ENCODE measurements around the gene ASB1.
A peak's percentile ranks its signal among the peaks of the same experiment; 100 is the strongest.

The ASB1 gene

DNA sequence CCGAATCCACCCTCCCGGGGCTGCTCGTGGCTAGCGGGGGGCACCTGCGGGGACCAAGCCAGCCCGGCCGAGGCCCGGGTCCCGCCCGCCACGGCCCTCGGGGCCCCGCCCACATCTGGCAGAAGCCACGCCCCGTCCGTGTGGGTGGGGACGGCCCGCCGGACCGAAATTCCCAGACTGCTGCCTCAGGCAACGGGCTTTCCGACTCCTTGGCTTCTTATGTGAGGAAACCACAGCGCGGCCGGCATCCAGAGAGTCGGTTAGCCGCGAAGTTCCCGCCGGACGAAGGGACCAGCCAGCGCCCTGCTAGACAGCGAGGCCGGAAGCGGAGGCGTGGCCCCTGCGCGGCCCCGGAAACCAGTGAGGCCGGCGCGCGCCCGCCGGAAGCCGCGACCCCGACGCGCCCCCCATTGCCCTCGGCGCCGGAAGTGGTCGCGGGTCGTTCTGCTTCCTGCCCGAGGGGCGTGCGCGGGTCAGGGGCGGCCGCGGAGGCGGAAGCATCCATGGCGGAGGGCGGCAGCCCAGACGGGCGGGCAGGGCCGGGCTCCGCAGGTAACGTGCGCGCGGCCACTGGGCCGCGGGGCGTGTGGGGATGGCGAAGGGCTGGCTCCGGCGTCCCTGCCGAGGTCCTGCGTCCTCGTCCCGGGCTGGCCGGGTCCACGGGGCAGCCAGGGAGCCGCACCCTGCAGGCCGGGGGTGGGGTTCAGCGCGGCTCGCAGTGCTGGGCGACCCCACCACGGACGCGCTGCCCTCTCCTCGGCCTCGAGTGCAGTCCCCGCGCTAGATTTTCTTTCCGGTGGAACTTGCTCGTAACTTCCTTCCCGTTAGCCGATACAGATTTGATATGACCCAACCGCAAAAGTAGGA is at the start of gene ASB1:
ASB1 (plus strand) TSS at position 360 of the 867 bp plus-strand sequence; CDS start at position 504, 144 bp downstream.
- DNase-seq: peak; percentile 72

DNA sequence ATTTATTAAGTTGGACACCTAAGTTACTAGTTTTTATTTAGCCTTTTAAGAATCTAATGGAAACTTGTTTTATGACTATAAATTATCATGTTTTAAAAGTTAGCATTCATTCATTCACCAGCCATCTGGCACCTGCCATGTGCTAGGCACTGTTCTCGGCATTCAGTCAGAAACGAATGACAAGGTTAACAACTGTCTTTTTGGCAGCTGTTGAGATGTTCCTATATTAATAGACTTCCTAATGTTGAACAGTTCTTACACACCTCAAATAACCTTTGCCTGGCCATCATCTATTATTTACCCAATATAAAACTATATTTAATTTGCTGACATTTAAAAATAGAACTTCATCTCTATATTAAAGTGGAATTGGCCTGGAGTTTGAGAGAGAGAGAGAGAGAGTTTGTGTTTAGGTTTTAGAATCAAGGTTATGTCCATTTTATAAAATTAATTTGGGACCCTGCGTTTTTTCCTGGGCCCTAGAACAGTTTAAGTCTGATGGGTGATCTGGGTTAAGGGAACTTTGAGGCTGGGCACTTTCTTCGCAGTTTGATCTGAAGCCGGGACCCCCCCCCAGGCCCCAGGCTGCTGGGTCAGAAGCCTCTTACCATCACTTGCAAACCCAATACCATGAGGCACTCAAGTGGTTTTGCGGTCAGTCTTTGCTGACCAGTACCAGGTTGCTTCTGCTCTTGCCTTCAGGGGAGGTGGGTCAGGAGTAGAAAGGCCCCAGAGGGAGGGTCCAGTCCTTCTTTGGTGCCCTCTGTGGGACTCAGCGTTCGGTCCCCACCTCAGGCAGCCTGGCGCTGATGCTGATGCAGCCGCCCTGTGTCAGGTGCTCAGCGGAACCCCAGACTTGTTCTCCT is 48.3 kb upstream of the ASB1 start:
- DNase-seq: no peak

- peak; percentile 95 for DNase-seq
Measured at GRCh38 chr2:238379096-238379810, 47.5 kb upstream of the ASB1 start.

DNA sequence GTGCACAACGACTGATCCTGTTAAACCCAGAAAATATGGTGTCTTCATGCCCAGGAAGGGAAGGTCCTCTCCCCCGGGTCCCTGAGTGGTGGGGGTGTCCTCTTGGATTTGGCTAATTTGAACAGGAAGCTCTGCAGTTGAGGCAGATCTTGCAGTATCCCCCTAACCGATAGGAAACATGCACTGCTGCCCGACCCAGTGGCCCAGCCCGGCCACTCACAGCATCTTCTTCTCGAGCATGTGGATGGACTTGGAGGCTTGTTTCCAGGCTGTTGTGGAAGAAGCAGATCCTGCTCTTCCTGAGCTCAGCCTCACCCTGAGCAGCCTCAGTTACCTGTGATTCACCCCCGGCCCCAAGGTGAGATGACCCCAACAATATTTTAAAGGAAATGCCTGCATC is 46.4 kb upstream of the ASB1 start:
- no peak for DNase-seq

DNA sequence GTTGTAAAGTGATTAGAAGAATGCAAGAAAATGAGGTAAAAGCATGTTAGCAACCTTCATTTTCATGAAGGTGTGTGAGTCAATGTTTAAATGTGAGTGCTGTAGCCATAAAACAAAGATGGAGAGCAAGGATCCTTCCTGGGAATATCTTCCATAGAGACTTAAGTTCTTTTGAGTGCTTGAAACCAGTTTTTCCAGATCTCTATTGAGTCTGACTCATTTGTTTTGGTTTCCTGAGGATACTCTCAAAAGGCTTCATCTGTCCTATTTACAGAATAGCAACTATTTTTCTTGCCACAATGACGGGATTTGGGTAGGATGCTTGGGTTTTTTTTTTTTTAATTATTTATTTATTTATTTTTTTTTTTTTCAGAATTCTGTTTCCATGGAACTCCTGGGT is 45.9 kb upstream of the ASB1 start:
- no peak for DNase-seq

DNA sequence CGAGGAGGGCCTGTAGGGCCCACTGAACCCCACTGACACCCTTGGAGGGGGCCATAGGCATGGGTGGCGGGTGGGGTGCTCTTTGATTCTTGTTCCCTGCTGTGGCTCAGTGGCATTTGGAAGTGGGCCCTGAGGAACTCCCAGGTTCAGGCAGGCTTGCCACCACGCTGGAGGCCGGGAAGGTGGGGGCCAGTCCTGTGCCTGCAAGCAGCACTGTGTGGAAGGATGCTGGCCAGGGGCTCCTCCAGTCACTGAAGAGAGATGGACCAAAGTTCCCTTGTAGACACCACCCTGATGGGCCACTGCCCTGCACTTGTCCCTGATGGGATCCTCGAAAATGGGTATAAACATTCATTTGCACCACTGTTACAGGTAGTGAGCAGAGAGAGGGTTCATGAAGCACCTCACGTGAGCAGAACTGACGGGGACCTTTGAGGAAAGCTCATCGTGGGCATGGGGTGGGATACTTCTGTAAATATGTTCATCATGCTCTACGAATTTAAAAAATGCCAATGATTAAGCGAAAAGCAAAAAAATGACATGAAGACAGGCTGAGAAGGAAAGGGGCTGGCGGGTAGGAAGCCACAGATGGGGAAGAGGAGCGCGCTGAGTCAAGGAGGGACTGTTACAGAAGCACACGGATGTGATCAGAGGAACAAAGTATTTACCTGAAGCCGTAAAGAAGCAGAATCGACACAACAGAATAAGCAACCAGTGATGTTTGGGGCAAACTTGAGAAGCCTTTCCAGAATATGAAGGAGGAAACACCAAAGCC is 45.2 kb upstream of the ASB1 start:
- DNase-seq: no peak

- DNase-seq: no peak
Measured at GRCh38 chr2:238382381-238382781, 44.3 kb upstream of the ASB1 start.

GRCh38 chr2:238383135-238383534 is 43.6 kb upstream of the ASB1 start:
- no peak for DNase-seq

DNA sequence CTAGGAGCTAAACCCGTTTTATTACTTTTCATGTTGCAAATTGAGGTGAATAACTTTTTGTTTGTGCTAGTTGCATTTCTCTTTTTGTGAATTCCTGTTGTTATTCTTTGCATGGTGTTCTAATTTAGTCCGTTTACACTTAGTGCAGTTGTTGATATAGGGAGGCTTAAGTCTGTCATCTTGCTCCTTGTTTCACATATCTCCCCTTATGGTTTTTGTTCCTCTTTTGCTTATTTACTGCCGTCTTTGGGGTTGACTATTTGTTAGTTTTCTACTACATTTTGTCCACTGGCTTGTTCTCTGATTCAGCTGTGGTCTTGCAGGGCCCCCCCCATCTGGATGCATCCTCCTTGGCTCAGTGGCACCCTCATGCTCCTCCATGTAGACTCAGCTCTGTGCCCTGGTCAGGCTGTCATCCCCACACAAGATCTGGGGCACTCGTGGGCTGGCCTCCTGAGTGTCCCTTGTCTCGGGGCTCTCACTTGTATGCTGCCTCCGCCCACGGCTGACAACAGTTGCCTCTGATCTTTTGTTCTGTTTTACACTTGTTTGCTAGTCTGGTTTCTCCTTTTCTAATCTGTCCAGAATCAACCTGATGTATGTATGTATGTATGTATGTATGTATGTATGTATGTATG is 42.9 kb upstream of the ASB1 start:
- no peak for DNase-seq

GRCh38 chr2:238387332-238387731 is 39.4 kb upstream of the ASB1 start:
- no peak for DNase-seq

GRCh38 chr2:238388794-238389193 is 37.9 kb upstream of the ASB1 start:
- no peak for DNase-seq

GRCh38 chr2:238389988-238390589 is 36.6 kb upstream of the ASB1 start:
- DNase-seq: no peak

DNA sequence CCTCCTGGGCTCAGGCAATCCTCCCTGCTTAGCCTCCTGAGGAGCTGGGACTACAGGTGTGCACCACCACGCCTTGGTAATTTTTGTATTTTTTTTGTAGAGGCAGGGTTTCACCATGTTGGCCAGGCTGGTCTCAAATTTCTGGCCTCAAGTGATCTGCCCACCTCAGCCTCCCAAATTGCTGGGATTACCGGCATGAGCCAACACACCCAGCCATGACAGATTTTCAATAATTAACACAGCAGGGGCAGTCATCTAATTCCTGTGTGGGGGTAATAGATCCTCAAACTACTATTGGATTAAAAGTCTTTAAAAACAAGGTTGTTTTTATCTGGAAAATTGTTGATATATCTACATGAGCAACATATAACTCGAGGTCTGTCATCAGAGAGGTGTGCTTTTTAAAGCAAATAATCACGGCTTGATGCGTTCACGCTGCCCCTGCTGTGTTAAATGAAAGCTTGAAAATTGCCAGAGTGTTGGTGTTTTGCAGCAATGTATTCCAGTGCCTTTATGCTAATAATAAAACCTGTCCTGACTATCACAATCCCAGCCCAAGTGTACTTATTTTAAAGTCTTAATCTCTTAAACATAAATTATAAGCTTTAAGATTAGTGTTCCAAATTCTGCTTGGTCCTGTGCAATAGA is 35.6 kb upstream of the ASB1 start:
- DNase-seq: no peak

GRCh38 chr2:238396663-238397062 is 30.1 kb upstream of the ASB1 start:
- DNase-seq: no peak

DNA sequence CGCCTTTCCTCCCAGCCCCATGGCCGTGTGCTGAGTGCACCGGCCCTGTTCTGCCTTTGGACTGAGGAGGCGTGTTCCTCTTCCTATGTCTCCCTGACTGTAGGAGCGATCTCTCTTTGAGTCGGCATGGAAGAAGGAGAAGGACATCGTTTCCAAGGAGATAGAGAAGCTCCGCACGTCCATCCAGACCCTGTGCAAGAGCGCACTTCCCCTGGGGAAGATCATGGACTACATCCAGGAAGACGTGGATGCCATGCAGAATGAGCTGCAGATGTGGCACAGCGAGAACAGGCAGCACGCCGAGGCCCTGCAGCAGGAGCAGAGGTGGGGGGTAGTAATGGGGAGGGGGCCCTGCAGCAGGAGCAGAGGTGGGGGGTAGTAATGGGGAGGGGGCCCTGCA is 29.4 kb upstream of the ASB1 start:
- no peak for DNase-seq

DNA sequence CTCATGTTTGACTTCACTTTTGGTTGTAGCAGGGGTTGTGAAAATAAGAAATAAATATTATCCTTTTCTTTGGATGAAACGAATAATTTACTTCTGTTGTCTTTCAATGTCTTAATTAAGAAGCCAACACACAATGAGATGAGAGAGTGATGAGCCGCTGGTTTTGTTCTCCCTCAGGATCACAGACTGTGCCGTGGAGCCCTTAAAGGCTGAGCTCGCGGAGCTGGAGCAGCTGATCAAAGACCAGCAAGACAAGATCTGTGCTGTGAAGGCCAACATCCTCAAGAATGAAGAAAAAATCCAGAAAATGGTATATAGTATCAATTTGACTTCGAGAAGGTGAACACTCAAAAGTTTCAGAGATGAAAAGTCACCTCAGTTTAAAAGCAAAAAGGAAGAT is 28.1 kb upstream of the ASB1 start:
- DNase-seq: no peak

DNA sequence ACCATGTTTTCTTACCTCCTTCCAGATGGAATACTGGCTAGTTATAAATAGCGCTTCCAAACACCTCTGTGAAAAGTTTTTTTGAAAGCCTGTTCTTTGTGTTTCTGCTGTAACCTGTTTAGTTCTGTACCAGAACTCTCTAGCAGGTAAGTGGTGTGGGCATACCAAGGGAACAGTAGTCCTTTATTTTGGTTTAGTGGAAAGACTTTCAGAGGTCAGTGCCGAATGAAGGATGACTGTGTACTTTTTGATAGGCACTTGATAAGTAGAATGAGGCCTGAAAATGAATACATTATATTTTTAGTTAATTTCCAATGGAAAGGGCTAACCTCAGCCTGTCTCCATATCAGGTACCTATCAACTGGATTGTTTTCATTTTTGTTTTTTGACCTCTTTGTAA is 27.6 kb upstream of the ASB1 start:
- DNase-seq: no peak

- DNase-seq: no peak
Measured at GRCh38 chr2:238401551-238401950, 25.2 kb upstream of the ASB1 start.

DNA sequence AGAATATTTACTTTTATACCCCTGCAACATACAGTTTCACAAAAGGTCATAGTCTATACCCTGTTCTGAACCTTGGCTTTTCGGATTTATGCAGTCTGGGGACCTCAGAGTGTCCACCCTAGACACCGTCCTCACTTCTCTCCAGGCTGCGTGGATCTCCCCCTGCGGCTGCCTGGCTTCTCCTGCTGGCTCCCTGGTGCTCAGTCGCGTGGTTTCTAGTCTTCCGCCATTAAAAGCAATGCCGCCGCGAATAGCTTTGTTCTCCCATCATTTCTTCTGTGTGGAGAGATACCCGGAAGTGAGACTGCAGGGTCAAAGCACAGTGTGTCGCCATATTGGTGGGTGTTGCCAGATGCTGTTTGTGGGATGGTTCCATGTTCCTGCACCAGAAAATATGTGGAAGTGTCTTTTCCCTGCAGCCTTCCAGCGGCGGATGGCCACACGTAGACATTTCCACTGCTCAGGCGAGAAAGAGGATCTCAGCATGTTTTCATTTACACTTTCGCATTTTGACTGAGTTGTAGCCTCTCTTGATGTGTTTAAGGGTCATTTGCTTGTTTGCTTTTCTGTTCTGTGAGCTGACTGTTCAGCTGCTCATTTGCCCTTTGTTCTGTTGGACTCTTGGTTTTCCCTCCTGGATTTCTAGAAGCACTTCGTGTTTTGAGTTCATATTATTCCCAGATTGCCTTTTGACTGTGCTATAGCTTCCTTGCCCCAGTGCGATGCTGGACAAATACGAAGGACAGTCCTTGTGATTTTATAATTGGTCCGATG is 22.9 kb upstream of the ASB1 start:
- no peak for DNase-seq

Measured in kidney glomerular epithelial cell (primary cell).